ENCODE data around the gene SETD3. TPM values are rescaled to one million over a fixed set of nuclear protein-coding genes. Genes with fewer than 3 reads are reported as not detected.

SETD3 gene
- total RNA-seq, 1 donor from 2014 or later = 62.8 TPM

DNA sequence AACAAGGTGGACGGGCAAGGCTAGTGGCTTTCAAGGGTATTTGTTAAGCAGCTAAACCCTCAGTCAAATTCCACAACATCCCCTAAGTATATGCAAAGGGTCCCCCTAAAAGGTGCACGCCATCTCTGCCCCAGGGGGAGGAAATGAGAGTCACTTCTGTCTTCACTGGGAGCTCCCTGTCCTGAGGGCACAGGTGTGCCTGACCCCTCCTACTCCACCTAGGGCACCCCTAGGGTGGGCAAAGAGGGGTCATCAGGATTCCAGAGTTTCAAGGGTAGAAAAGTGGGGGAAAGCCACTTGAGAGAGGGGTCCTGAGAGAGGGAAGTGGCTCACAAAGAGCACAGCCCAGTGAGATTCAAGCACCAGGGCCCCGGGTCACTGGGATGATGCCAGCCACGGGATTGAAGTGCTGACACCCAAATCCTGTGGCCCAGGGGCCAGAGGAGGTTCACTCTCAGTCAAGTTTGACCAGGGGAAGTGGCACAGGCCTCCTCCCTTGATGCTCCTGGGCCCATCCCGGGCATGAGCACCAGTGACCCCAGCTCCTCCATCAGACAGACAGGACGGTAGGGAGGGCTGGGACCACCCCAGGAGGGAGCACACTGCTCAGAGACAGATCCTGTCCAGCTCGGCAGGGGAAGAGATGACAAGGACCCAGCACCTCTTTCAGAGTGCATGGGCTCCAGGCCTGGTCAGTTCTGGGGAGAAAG, 126.3 kb downstream of the SETD3 start:
- no peak overlapping the region for H3K4me3 Mint-ChIP-seq (ENCODE audit: unreplicated experiment)
- H3K9me3 Mint-ChIP-seq (ENCODE audit: unreplicated experiment) = peaks cover 2% of the 10 kb centered on the region
- H3K36me3 ChIP-seq (ENCODE audit: insufficient read depth, low read length) = no peaks in the 10 kb centered on the region
- no peak overlapping the region for H3K27ac Mint-ChIP-seq (ENCODE audit: unreplicated experiment)
- FAIRE-seq (no peak), DNase-seq (ENCODE audit: low read depth) (no peak)
- H3K4me3 ChIP-seq (ENCODE audit: insufficient read depth, low read depth, low read length) = no peak overlapping the region
- H3K4me2 ChIP-seq (ENCODE audit: low read length) = no peak overlapping the region
- no peaks in the 10 kb centered on the region for H4K20me1 ChIP-seq (ENCODE audit: insufficient read depth, low read length)
- no peaks in the 10 kb centered on the region for H3K9me3 ChIP-seq (ENCODE audit: insufficient read depth, low read depth, low read length)
- H3K4me1 ChIP-seq (ENCODE audit: insufficient read depth, low read length) = no peaks in the 10 kb centered on the region
- H3K27ac ChIP-seq (ENCODE audit: low read depth, low read length) = no peak overlapping the region
- H3K4me1 Mint-ChIP-seq (ENCODE audit: low read depth, unreplicated experiment) = peaks cover 1% of the 10 kb centered on the region
- H2AFZ ChIP-seq (ENCODE audit: low read depth, low read length) = no peak overlapping the region
- H3K79me2 ChIP-seq (ENCODE audit: insufficient read depth, low read length) = no peaks in the 10 kb centered on the region
- H3K27me3 ChIP-seq (ENCODE audit: insufficient read depth, low read length) = no peaks in the 10 kb centered on the region
- peaks cover 18% of the 10 kb centered on the region for H3K27me3 Mint-ChIP-seq (ENCODE audit: low read depth, unreplicated experiment)
- H3K9ac ChIP-seq (ENCODE audit: low read length) = no peak overlapping the region
- TF ChIP-seq, protein P1, sequence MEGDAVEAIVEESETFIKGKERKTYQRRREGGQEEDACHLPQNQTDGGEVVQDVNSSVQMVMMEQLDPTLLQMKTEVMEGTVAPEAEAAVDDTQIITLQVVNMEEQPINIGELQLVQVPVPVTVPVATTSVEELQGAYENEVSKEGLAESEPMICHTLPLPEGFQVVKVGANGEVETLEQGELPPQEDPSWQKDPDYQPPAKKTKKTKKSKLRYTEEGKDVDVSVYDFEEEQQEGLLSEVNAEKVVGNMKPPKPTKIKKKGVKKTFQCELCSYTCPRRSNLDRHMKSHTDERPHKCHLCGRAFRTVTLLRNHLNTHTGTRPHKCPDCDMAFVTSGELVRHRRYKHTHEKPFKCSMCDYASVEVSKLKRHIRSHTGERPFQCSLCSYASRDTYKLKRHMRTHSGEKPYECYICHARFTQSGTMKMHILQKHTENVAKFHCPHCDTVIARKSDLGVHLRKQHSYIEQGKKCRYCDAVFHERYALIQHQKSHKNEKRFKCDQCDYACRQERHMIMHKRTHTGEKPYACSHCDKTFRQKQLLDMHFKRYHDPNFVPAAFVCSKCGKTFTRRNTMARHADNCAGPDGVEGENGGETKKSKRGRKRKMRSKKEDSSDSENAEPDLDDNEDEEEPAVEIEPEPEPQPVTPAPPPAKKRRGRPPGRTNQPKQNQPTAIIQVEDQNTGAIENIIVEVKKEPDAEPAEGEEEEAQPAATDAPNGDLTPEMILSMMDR (IDR thresholded peaks at IDR 0.05; ENCODE audit: insufficient read depth, low read depth, low read length) = no peak
- TF ChIP-seq EZH2 (IDR thresholded peaks at IDR 0.05; ENCODE audit: insufficient read depth, low read length) = no peak
- H3K36me3 Mint-ChIP-seq (ENCODE audit: low read depth, unreplicated experiment) = no peaks in the 10 kb centered on the region

- H3K4me1 Mint-ChIP-seq (ENCODE audit: low read depth, unreplicated experiment) = peaks cover 1% of the 10 kb centered on the region
- no peaks in the 10 kb centered on the region for H3K9me3 ChIP-seq (ENCODE audit: insufficient read depth, low read depth, low read length)
- no peaks in the 10 kb centered on the region for H3K79me2 ChIP-seq (ENCODE audit: insufficient read depth, low read length)
- H3K4me3 Mint-ChIP-seq (ENCODE audit: unreplicated experiment) = no peak overlapping the region
- peaks cover 20% of the 10 kb centered on the region for H3K27me3 Mint-ChIP-seq (ENCODE audit: low read depth, unreplicated experiment)
- H4K20me1 ChIP-seq (ENCODE audit: insufficient read depth, low read length) = no peaks in the 10 kb centered on the region
- H3K9me3 Mint-ChIP-seq (ENCODE audit: unreplicated experiment) = peaks cover 4% of the 10 kb centered on the region
- no peaks in the 10 kb centered on the region for H3K4me1 ChIP-seq (ENCODE audit: insufficient read depth, low read length)
- no peak overlapping the region for H3K4me3 ChIP-seq (ENCODE audit: insufficient read depth, low read depth, low read length)
- no peak overlapping the region for H3K4me2 ChIP-seq (ENCODE audit: low read length)
- FAIRE-seq (no peak), DNase-seq (ENCODE audit: low read depth) (no peak)
- H3K27ac Mint-ChIP-seq (ENCODE audit: unreplicated experiment) = no peak overlapping the region
- TF ChIP-seq, protein P1 (IDR thresholded peaks at IDR 0.05; ENCODE audit: insufficient read depth, low read depth, low read length) = no peak
- TF ChIP-seq EZH2 (IDR thresholded peaks at IDR 0.05; ENCODE audit: insufficient read depth, low read length) = no peak
- no peak overlapping the region for H3K9ac ChIP-seq (ENCODE audit: low read length)
- no peaks in the 10 kb centered on the region for H3K27me3 ChIP-seq (ENCODE audit: insufficient read depth, low read length)
- H3K27ac ChIP-seq (ENCODE audit: low read depth, low read length) = no peak overlapping the region
- no peaks in the 10 kb centered on the region for H3K36me3 ChIP-seq (ENCODE audit: insufficient read depth, low read length)
- H3K36me3 Mint-ChIP-seq (ENCODE audit: low read depth, unreplicated experiment) = no peaks in the 10 kb centered on the region
- no peak overlapping the region for H2AFZ ChIP-seq (ENCODE audit: low read depth, low read length)
Measured at GRCh38 chr14:99352688-99353280, 127.9 kb downstream of the SETD3 start.
